GM18861 (cell line): ENCODE measurements around the gene B3GNT9.

ENCODE experiments used
- ATAC-seq: cut with Tn5 transposase; IDR thresholded peaks from one replicate; pipeline ENCODE4 v1.9.1; 2021; ENCODE audit not compliant: unreplicated experiment

Gene B3GNT9, protein sequence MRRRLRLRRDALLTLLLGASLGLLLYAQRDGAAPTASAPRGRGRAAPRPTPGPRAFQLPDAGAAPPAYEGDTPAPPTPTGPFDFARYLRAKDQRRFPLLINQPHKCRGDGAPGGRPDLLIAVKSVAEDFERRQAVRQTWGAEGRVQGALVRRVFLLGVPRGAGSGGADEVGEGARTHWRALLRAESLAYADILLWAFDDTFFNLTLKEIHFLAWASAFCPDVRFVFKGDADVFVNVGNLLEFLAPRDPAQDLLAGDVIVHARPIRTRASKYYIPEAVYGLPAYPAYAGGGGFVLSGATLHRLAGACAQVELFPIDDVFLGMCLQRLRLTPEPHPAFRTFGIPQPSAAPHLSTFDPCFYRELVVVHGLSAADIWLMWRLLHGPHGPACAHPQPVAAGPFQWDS

DNA sequence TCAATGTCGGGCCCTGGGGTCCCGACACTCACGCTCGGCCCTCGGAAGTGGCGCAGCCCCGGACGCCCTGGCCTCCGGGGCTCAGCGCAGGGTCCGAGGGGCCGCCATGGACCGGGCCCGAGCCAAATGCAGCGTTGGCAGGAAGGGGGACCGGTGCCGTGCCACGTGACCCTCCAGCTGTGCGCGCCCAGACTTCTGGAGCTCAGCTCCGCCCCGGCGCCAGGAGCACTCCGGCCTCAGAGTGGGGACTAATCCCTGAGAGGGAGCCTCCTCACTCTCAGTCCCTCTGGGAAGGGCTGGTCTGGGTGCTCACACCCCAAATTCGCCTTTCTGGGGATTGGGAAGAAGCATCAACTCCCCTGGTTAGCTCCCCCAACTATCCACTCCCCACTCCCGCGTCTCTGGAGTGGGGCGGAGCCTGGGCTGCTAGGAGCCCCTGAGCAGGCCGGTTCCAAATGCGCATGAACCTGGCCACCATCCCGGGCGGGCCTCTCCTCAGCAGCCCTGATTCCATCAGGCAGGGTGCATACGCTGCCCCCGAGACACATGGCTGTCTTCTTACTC, at the start of gene B3GNT9:
Gene B3GNT9 (minus strand): TSS at position 166 of the 564 bp plus-strand sequence. CDS start 513 bp downstream, outside the sequence.
- peak; percentile 40 for ATAC-seq

DNA sequence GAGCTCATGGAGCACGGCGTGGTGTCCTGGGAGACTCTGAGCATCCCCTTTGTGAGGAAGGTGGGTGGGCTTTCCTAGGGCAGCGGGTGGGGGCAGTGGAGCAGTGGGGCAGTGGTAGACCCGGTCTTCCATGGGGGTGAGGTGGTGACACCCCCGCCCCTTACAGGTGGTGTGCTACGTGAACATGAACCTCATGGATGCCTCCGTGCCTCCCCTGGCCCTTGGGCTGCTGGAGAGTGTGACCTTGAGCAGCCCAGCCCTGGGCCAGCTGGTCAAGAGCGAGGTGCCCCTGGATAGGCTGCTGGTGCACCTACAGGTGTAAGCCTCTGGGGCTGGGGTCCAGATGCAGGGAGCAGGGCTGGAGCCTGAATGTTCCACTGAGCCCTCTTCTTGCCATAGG, 49.7 kb upstream of the B3GNT9 start:
- no peak for ATAC-seq

DNA sequence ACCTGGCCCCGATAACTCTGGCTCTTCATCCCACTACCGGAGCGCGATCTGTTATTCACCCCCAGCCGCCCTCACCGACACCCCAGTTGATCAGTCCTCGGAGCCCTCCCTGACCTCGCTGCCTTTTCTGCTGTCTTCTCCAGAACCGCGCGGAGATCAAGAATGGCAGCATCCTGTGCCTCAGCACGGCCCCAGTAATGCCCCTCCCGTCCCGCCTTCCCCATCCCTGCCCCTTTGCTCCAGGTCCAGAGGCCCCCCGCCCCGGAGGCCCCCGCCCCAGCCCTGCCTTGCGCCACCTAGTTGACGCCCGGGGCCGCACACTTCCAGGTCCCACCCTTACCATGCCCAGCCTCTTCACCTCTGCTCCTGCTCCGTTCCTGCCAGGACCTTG, 49.0 kb upstream of the B3GNT9 start:
- no peak for ATAC-seq

DNA sequence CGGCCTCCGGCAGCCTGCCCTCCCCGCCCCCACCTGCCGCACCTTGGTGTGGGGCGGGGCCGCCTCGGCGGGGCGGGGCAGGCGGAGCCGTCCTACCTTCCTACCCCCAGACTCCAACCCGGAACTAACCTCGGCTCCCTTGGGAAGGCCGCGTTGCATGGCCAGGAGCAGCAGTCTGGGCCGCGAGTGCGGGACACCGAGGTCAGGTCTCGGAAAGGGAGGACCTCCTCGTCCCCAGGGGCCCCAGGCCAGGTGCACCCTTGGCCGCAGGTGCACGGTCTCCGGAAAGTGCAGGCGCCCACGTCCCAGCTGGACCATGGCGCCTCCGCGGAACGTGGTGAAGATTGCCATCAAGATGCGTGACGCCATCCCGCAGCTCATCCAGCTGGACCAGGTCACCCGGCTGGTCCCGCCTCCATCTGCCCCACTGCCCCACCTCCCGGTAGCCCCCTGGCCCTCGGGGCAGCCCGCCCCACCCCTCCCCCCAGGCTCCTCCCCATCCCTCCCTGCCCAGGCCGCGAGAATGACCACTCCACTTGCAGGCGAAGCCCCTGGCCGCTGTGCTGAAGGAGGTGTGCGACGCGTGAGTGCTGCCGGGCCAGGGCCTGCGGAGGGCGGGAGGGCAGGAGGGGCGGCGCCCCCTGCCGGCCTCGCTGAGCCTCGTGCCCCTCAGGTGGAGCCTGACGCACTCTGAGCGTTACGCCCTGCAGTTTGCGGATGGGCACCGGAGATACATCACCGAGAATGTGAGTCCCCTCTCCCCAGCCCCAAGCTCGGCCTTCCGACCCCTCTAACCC, 48.4 kb upstream of the B3GNT9 start, which contains the start of gene ELMO3:
Gene ELMO3 (plus strand): TSS at position 121 of the 797 bp plus-strand sequence. CDS start 196 bp downstream, at position 317.
- ATAC-seq: no peak

DNA sequence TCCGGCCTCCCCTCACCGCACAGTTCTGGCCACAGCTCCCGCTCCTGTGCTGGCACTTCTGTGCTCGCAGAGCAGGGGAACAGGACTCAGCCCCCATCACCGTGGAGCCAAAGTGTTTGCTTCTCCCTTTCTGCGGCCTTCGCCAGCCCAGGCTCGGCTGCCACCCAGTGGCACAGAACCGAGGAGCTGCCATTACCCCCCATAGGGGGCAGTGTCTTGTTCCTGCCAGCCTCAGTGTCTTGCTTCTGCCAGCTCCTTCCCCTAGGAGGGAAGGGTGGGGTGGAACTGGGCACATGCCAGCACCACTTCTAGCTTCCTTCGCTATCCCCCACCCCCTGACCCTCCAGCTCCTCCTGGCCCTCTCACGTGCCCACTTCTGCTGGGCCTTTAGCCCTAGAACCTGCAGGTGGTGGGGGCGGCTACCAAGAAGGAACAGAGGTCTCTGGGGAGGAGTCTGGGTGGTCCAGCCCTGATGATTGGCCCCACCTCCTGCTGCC, 47.5 kb upstream of the B3GNT9 start:
- ATAC-seq: no peak

DNA sequence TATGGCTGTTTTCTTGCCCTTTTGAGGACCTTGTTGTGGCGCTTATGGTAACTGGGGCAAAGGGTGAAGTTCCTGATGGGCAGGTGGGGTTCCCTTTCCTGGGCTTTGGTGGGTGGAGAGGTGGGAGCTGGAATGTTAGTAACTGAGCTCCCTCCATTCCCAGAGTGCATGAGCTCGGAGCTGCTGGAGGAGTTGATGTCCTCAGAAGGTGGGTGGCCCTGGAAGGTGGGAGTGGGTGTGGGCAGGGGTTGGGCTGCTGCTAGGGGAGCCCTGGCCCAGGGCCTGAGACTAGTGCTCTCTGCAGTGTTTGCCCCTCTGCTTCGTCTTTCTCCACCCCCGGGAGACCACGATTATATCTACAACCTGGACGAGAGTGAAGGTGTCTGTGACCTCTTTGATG, 46.9 kb upstream of the B3GNT9 start:
- ATAC-seq: no peak

DNA sequence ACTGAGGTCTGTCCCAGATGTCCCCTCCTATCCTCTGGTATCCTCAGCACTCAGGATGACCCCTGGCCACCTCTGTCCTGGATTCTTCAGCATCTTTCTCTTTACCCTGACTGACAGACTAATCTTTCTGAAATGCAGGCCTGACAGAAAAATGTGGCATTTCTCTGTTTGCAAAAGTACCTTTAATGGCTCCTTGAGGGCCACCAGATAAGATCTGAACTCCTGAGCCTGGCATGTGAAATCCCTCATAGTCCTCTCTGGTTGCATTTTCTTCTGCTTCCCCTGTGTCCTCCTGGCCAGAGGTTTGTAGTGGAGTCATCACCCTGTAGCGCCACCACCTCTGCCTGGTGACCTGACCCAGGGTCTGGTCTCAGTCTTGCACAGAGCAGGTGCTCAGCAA, 46.1 kb upstream of the B3GNT9 start:
- ATAC-seq: no peak

DNA sequence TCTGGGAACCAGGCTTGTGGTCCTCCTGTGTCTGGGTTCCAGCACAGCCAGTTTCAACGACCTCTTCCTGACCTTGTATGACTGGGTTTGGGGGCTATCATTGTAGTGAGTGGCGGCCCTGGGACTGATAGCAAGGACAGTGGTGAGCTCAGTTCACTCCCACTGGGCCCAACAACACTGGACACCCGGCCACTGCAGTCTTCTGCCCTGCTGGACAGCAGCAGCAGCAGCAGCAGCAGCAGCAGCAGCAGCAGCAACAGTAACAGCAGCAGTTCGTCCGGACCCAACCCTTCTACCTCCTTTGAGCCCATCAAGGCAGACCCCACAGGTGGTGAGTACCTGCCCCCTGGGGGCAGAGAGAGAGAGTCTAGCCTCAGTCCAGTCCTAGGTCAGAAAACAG, 44.9 kb upstream of the B3GNT9 start:
- no peak for ATAC-seq

DNA sequence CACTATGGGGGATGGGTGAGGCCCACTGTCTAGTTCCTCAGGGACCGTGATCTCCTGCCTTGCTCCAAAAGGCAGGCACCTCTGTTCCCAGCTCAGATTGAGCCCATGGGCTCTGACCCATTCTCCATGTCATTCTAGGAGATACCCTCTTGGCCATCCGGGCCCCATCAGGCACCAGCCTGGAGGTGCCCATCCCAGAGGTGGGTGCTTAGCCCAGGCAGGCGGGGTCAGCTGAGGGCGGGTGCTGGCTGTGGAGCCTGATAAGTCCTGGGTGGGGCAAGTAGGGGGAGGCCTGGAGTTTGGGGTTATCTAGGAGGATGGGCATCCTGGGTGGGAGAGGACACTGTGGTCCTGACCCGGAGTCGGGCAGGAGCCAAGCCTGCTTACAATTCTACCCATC, 43.5 kb upstream of the B3GNT9 start:
- no peak for ATAC-seq

DNA sequence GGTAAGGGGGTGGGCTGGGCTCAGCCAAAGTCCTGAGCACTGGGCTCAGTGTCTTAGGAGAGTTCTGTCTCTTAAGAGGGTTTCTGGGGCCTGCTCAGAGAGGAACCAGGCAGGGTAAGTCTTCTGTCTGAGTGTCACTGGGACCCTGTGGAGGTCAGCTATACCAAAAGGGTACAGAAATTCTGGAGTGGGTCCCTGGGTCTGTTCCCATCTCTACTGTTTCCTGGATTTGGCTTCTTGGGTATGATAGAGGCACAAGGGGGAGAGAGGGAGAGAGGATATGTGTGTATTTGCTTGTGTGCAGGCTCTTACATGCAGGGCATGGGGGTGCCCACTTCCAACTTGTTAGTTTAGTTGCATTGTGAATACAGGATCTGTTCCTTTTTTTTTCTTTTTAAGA, 42.7 kb upstream of the B3GNT9 start:
- no peak for ATAC-seq

DNA sequence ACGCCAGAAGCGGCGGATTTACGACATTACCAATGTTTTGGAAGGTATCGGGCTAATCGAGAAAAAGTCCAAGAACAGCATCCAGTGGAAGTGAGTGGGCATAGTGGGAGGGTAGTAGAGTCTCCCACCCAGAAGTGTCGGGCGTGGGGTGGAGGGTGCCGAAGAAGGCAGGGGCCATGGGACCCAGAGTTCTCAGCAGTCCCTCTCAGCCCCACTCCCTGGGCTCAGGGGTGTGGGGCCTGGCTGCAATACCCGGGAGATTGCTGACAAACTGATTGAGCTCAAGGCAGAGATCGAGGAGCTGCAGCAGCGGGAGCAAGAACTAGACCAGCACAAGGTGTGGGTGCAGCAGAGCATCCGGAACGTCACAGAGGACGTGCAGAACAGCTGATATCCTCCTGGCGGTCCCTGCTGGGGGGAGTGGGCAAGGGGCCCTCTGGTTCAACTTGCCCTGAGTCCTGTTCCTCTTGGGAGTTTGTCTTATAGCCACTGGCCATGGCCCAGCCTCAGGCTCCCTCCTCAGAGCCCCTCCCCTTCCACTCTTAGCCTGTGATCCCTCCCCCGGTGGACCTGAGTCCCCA, 42.1 kb upstream of the B3GNT9 start:
- ATAC-seq: no peak

DNA sequence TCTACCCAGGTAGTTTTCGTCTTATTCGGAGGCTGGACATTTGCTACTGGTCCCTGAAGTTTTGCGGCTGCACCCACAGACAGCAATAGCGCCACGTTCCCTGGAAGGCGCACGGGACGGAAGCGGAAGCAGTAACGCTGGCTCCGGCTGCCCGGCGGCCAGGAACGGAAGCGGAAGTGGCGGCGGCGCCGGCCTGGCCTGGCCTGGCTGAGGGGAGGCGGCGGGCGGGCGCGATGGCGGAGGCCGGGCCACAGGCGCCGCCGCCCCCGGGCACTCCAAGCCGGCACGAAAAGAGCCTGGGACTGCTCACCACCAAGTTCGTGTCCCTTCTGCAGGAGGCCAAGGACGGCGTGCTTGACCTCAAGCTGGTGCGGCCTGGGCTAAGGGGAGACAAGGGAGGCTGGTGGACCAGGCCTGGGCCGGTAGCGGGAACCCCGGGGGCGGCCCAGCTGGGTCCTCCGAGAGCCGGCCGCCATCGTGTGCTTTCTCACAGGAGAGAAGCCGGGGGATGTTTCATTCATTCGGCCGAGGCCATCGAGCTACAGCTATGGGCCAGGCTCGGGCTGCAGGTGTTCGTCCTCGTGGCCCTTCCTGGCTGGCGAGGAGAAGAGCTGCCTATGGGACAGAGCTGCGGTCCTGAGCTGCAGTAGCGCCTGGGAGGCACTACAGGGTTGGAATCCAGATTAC, 41.3 kb upstream of the B3GNT9 start, which contains the start of gene E2F4:
Gene E2F4 (plus strand): TSS at position 161 of the 687 bp plus-strand sequence. CDS start 73 bp downstream, at position 234.
- ATAC-seq: peak; percentile 77

DNA sequence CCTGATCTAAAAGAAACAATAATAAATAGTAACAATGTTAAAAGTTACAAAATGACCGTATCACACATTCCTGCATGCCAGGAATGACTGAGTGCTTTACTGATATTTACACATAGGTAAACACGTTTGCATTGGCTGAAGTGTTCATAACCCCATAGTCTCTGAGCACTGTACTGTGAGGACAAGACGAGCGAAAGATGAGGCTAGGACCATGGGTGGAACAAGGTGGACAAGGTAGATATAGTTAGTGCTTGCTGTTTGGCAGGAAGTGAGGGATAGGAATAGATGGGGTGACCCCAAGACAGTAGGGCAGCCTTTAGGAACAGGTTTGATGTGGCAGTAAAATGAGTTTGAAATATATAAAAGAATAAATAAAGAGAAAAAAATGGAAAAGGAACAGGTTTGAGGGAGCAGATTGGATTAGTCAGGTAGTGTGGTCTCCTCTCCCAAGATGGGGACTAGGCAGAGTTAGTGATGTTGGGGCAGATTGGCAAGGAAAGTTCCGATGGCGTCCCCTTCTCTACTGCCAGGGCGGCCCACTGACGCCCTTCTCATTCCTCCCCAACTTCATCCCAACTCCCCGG, 40.7 kb upstream of the B3GNT9 start:
- peak; percentile 10 for ATAC-seq

DNA sequence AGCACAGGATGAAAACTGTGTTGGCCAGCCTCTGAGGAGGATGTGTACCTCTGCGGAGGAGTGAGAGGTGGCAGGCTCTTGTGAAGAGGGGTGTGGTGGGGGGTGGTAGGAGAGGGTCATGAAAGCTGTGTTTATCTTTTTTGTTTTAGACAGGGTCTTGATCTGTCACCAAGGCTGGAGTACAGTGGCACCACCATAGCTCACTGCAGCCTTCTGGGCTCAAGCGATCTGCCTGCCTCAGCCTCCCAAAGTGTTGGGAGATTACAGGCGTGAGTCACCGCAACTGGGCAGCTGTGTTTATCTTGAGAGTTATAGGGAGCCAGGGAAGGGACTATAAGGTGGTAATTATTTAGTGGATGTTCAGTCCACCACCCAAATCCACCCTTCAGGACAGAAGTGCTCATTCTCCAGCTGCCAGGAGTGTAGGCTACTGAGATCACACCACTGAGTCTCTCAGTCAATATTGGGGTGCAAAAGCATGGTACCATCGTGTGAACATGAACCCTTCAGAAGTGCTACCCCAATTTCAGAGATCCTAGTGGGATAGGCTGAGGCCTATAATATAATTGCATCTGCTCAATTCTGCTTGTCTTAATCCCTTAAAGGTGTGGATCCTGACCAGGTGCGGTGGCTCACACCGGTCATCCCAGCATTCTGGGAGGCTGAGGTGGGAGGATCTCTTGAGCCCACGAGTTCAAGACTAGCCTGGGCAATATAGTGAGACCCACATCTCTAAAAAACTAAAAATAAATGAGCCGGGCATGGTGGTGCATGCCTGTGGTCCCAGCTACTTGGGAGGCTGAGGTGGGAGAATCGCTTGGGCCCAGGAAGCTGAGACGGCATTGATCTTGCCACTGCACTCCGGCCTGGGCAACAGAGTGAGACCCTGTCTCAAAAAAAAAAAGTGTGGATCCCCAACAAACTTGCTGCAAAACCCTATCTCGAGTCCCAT, 39.9 kb upstream of the B3GNT9 start:
- ATAC-seq: no peak

DNA sequence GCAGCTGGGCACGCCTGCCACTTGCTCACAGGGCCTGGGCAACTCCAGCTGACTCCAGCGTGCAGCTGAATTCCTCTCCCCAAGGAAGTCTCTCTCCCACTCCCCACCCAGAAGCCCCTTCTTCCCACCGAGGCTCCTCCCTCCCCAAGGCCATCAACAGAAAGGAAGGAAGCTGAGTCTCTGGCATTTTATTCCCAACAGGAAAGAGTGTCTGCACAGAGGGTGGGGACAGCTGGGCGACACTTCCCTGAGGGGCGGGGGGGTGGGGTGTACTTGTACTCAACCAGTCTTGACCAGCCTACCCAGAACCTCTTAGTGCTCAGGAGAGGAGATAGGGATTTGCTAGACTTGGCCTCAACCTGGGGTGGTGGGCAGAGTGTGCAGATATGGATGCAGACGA, 39.2 kb upstream of the B3GNT9 start, which contains the start of gene EXOC3L1:
Gene EXOC3L1 (minus strand): TSS at position 96 of the 400 bp plus-strand sequence. CDS start 460 bp downstream, outside the sequence.
- ATAC-seq: no peak

DNA sequence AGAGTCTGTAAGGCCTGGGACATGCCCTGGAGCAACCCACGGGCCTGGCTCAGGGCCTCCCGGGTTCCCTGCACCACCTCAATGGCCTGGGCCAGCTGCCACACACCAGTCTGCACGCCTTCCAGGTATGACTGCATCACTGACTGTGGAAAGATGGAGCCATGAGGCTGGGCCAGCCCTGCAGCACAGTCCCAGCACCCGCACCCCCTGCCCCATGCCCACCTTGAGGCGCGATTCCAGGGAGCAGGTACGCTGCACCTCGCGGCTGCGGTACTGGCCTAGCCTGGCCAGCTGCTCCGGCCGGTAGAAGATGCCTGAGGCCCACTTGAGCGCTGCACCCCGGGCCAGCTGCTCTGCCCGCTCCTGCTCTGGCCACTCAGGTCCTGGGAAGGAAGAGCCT, 38.0 kb upstream of the B3GNT9 start:
- no peak for ATAC-seq

DNA sequence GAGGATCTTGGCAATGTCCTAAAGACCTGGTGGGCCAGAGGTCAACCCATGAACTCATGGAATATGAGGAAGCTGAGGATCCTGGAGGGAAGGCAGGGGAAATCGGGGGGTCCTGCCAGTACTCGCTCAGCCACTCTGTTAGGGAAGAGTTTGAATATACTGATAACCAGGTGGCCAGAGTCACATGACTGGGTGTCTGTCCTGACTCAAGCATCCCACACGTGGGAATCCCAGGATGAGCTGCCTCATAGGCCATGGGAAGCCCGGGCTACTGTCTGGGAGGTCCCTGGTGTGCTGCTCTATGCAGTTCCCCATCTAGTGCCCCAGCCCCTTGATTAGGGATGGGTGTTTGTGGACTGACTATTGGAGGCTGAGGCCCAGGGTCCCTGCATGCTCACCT, 37.5 kb upstream of the B3GNT9 start:
- no peak for ATAC-seq

DNA sequence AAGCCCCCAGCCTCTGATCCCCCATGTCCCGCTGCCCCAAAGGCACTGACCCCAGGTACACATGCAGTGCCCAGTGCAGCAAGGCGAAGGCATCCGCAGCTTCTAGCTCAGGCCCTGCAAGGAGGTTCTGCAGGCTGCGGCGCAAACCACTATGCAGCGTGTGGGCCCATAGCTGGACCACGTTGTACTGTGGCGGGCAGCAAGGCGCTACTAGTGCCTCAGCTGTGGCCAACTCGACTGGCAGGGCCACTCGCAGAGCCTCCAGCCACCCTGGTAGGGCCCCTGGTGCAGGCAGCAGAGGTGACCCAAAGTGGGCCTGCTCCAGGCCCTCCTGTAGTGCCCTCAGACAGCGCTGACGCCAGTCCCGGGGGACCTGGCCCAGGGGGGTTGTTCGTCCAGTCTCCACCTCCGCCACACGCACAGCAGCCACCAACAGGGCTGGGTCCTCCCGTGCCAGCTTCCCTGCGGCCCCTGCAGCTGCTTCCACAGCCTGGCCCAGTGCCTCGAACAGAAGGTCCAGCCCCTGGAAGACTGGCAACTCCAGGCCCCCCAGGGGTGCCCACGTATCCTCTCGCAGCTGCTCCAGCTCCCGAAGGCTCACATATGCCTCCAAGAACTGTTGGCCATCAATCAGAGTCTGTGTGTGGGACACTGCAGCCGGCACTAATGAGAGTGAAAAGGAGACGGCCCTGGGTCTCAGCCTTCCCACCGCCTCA, 36.5 kb upstream of the B3GNT9 start:
- no peak for ATAC-seq
